GM19193 (cell line): ENCODE results near the gene KMT2A.
A peak's percentile ranks its signal among the peaks of the same experiment; 100 is the strongest.

Experiments used
- POLR2A ChIP-seq: IDR thresholded peaks from 4 replicates; pipeline ENCODE4 v1.6.1; 2011; ENCODE audit not compliant: insufficient read depth, insufficient read length; ENCODE audit errors: extremely low read depth

KMT2A gene

GRCh38 chr11:118533769-118534729 lies 97.8 kb downstream of the KMT2A start:
- TF ChIP-seq POLR2A: no peak

- no peak for TF ChIP-seq POLR2A
Observed at GRCh38 chr11:118535261-118535660, 99.0 kb downstream of the KMT2A start.

GRCh38 chr11:118536726-118537125 lies 100.4 kb downstream of the KMT2A start:
- TF ChIP-seq POLR2A: no peak

GRCh38 chr11:118537409-118537980 lies 101.2 kb downstream of the KMT2A start:
- TF ChIP-seq POLR2A: no peak

GRCh38 chr11:118544010-118544646 lies 107.8 kb downstream of the KMT2A start:
- no peak for TF ChIP-seq POLR2A

- TF ChIP-seq POLR2A: no peak
Observed at GRCh38 chr11:118544647-118545010, 108.3 kb downstream of the KMT2A start.

GRCh38 chr11:118545533-118545932 lies 109.2 kb downstream of the KMT2A start:
- TF ChIP-seq POLR2A: no peak

GRCh38 chr11:118547132-118547531 lies 110.8 kb downstream of the KMT2A start:
- TF ChIP-seq POLR2A: no peak

GRCh38 chr11:118552341-118552740 lies 116.0 kb downstream of the KMT2A start:
- no peak for TF ChIP-seq POLR2A

GRCh38 chr11:118560806-118561205 lies 124.5 kb downstream of the KMT2A start:
- TF ChIP-seq POLR2A: no peak

- no peak for TF ChIP-seq POLR2A
Observed at GRCh38 chr11:118565051-118565450, 128.8 kb downstream of the KMT2A start.

GRCh38 chr11:118569670-118570069 lies 133.4 kb downstream of the KMT2A start:
- no peak for TF ChIP-seq POLR2A

GRCh38 chr11:118570787-118571186 lies 134.5 kb downstream of the KMT2A start:
- no peak for TF ChIP-seq POLR2A

- peak; percentile 89 for TF ChIP-seq POLR2A
Observed at GRCh38 chr11:118572061-118572980, 136.0 kb downstream of the KMT2A start, which contains the start of gene ARCN1. Gene ARCN1, plus strand, starts transcription at chr11:118572409. Its CDS starts 139 bp downstream, at chr11:118572548.
